Vagina (tissue), 2 donors: ENCODE results near the gene KCNH5.

Experiments
- POLR2A ChIP-seq, 2 donors: fragments of 450-650 bp; IDR thresholded peaks; one replicate each; pipeline ENCODE4 v1.6.1; 2017; ENCODE audit warnings: antibody characterized with exemption in 2 of 2, mild to moderate bottlenecking in 2 of 2, moderate library complexity in 2 of 2
- POLR2AphosphoS5 ChIP-seq, 2 donors: sonication (generic); formaldehyde crosslinking; IDR thresholded peaks; one replicate each; pipeline ENCODE4 v1.9.0; 2017; ENCODE audit warnings: antibody characterized with exemption in 2 of 2, mild to moderate bottlenecking in 2 of 2, low read depth in 1 of 2; ENCODE audit not compliant: insufficient read depth in 1 of 2

DNA sequence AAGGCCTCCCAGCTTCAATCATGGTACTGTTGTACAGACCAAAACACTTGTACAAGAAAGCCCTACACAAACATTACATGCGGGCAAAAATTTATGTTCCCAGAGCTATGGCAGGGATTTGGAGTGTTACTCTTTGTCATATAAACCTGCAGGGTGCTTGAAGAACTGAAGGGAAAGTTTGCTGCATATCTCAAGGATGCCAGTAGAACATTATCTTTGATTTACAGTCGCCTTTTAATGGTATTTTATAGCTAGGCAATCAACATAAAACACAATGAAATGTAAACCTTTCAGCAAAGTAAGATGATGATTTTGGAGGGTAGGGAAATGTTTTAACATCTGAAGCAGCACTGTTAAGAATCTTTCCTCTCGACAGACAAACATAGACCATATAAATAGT lies 305.6 kb downstream of the KCNH5 start:
- TF ChIP-seq POLR2AphosphoS5 (IDR thresholded peaks at IDR 0.05; ENCODE audit: insufficient read depth in 1 of 2, low read depth in 1 of 2) (no peak), POLR2A (IDR thresholded peaks at IDR 0.05) (no peak)
